ENCODE results near the gene MLPH. TPM values are rescaled to one million over a fixed set of nuclear protein-coding genes. Genes with fewer than 3 reads are reported as not detected.

Gene MLPH
- total and polyA plus RNA-seq, 2 of the 13 experiments (the other 11 are each of a cell fraction or from before 2014, with no cell fraction given) = 0.12 TPM; not detected in 1

DNA sequence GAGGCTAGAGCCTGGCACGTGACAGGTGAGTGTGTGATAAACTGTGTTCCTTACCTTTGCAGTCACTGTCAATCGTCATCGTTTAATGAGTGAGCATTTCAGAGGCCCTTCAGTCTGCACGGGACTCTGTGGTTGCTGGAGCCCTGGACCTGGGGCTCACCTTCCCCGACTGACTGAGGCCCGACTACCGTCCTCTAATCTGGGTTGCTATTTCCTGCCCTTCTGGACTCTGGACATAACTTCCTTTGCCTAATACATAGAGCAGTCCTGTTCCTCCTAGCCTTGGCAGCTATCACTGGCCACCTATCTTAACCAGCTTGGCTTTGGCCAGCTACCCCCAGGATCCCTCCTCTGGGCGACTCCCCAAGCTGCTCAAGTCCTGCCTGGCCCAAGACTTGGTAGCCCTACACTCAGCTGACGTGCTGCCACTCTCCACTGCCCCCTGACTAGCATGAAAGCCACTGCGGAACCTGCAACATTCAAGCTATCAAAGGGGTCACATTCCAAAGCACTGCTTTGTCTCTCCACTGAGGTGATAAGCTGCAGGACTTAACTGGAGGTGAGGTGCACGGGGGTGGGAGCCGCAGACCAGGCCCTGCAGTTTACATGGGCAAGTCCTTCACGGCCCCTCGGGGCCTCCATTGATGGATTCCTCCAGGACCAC, 114.5 kb downstream of the MLPH start (continued):
- TF ChIP-seq, protein P1, sequence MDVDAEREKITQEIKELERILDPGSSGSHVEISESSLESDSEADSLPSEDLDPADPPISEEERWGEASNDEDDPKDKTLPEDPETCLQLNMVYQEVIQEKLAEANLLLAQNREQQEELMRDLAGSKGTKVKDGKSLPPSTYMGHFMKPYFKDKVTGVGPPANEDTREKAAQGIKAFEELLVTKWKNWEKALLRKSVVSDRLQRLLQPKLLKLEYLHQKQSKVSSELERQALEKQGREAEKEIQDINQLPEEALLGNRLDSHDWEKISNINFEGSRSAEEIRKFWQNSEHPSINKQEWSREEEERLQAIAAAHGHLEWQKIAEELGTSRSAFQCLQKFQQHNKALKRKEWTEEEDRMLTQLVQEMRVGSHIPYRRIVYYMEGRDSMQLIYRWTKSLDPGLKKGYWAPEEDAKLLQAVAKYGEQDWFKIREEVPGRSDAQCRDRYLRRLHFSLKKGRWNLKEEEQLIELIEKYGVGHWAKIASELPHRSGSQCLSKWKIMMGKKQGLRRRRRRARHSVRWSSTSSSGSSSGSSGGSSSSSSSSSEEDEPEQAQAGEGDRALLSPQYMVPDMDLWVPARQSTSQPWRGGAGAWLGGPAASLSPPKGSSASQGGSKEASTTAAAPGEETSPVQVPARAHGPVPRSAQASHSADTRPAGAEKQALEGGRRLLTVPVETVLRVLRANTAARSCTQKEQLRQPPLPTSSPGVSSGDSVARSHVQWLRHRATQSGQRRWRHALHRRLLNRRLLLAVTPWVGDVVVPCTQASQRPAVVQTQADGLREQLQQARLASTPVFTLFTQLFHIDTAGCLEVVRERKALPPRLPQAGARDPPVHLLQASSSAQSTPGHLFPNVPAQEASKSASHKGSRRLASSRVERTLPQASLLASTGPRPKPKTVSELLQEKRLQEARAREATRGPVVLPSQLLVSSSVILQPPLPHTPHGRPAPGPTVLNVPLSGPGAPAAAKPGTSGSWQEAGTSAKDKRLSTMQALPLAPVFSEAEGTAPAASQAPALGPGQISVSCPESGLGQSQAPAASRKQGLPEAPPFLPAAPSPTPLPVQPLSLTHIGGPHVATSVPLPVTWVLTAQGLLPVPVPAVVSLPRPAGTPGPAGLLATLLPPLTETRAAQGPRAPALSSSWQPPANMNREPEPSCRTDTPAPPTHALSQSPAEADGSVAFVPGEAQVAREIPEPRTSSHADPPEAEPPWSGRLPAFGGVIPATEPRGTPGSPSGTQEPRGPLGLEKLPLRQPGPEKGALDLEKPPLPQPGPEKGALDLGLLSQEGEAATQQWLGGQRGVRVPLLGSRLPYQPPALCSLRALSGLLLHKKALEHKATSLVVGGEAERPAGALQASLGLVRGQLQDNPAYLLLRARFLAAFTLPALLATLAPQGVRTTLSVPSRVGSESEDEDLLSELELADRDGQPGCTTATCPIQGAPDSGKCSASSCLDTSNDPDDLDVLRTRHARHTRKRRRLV (CRISPR knock-in tag; IDR thresholded peaks at IDR 0.05) = peak; percentile 76; the same call in 1 of the 2 replicates
- TF ChIP-seq ZNF441 (CRISPR knock-in tag; IDR thresholded peaks at IDR 0.05; ENCODE audit: borderline replicate concordance) (no peak; the same call in 1 of the 2 replicates), PCBP1 (IDR thresholded peaks at IDR 0.05; ENCODE audit: borderline replicate concordance, low read depth, low read length) (no peak), SNAI1 (CRISPR knock-in tag; IDR thresholded peaks at IDR 0.05; ENCODE audit: borderline replicate concordance) (no peak), HOXA3 (CRISPR knock-in tag; IDR thresholded peaks at IDR 0.05) (peak; percentile 58; the same call in 1 of the 2 replicates), ZNF12 (CRISPR knock-in tag; IDR thresholded peaks at IDR 0.05) (peak; percentile 93), KDM2A (CRISPR knock-in tag; IDR thresholded peaks at IDR 0.05; ENCODE audit: borderline replicate concordance, low read depth) (peak; percentile 50; the same call in 1 of the 2 replicates), SMAD3 (CRISPR knock-in tag; IDR thresholded peaks at IDR 0.05) (0 out of 2 replicates have a peak, but pooled peaks have one; percentile 48), GATAD1 (CRISPR knock-in tag; IDR thresholded peaks at IDR 0.05) (0 out of 2 replicates have a peak, but pooled peaks have one; percentile 27), ZNF883 (CRISPR knock-in tag; IDR thresholded peaks at IDR 0.05; ENCODE audit: not compliant biosample characterization) (no peak), JDP2 (CRISPR knock-in tag; IDR thresholded peaks at IDR 0.05; ENCODE audit: borderline replicate concordance) (no peak; the same call in 1 of the 2 replicates), CEBPG (CRISPR knock-in tag; IDR thresholded peaks at IDR 0.05) (0 out of 2 replicates have a peak, but pooled peaks have one; percentile 35), TARDBP (CRISPR knock-in tag; IDR thresholded peaks at IDR 0.05) (peak; percentile 91), SOX5 (CRISPR knock-in tag; IDR thresholded peaks at IDR 0.05; ENCODE audit: borderline replicate concordance) (peak; percentile 22; the same call in 1 of the 2 replicates), EHMT2 (IDR thresholded peaks at IDR 0.05; ENCODE audit: borderline replicate concordance, low read depth, low read length) (peak; percentile 49; the same call in 1 of the 2 replicates), PHF8 (CRISPR knock-in tag; IDR thresholded peaks at IDR 0.05) (peak; percentile 64), ZNF329 (CRISPR knock-in tag; IDR thresholded peaks at IDR 0.05; ENCODE audit: low read depth) (no peak), JUND (CRISPR knock-in tag; IDR thresholded peaks at IDR 0.05) (no peak; the same call in 1 of the 2 replicates), ZNF207 (IDR thresholded peaks at IDR 0.05; ENCODE audit: borderline replicate concordance) (no peak), TSC22D2 (CRISPR knock-in tag; IDR thresholded peaks at IDR 0.05; ENCODE audit: borderline replicate concordance) (peak; percentile 84; the same call in 1 of the 2 replicates), ZEB1 (IDR thresholded peaks at IDR 0.05; ENCODE audit: insufficient replicate concordance, low read depth) (peak; percentile 48), SP1 (IDR thresholded peaks at IDR 0.05) (no peak), SP1 (CRISPR knock-in tag; IDR thresholded peaks at IDR 0.05) (no peak), SMARCE1 (IDR thresholded peaks at IDR 0.05; ENCODE audit: borderline replicate concordance) (no peak)
- TF ChIP-seq, protein P2, sequence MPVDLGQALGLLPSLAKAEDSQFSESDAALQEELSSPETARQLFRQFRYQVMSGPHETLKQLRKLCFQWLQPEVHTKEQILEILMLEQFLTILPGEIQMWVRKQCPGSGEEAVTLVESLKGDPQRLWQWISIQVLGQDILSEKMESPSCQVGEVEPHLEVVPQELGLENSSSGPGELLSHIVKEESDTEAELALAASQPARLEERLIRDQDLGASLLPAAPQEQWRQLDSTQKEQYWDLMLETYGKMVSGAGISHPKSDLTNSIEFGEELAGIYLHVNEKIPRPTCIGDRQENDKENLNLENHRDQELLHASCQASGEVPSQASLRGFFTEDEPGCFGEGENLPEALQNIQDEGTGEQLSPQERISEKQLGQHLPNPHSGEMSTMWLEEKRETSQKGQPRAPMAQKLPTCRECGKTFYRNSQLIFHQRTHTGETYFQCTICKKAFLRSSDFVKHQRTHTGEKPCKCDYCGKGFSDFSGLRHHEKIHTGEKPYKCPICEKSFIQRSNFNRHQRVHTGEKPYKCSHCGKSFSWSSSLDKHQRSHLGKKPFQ (CRISPR knock-in tag; IDR thresholded peaks at IDR 0.05; ENCODE audit: insufficient replicate concordance) = peak; percentile 22
